ENCODE measurements around the gene SH2D3C.

SH2D3C gene

GRCh38 chr9:127715470-127716337, 62.8 kb downstream of the SH2D3C start, which contains the start of the genes PTRH1 and TTC16:
PTRH1 (minus strand) TSS chr9:127715663; CDS start chr9:127715639, 24 bp downstream.
TTC16 (plus strand) TSS chr9:127716079; CDS start chr9:127716146, 67 bp downstream.
- DNase-seq: peak; percentile 94

- DNase-seq: no peak
Measured at GRCh38 chr9:127714951-127715469, 63.5 kb downstream of the SH2D3C start.

GRCh38 chr9:127714020-127714750, 64.3 kb downstream of the SH2D3C start:
- DNase-seq: no peak

GRCh38 chr9:127712867-127713266, 65.6 kb downstream of the SH2D3C start:
- no peak for DNase-seq

- DNase-seq: no peak
Measured at GRCh38 chr9:127712371-127712770, 66.1 kb downstream of the SH2D3C start.

GRCh38 chr9:127711831-127712274, 66.6 kb downstream of the SH2D3C start:
- no peak for DNase-seq

GRCh38 chr9:127711226-127711701, 67.2 kb downstream of the SH2D3C start:
- no peak for DNase-seq

GRCh38 chr9:127710204-127710783, 68.2 kb downstream of the SH2D3C start:
- DNase-seq: no peak

GRCh38 chr9:127708952-127709587, 69.4 kb downstream of the SH2D3C start:
- no peak for DNase-seq

GRCh38 chr9:127707766-127708165, 70.7 kb downstream of the SH2D3C start:
- no peak for DNase-seq

GRCh38 chr9:127706836-127707241, 71.6 kb downstream of the SH2D3C start, which contains the start of gene CFAP157:
CFAP157 (plus strand) TSS chr9:127706988; CDS start chr9:127707032, 44 bp downstream.
- no peak for DNase-seq

- DNase-seq: no peak
Measured at GRCh38 chr9:127705577-127706379, 72.7 kb downstream of the SH2D3C start.

GRCh38 chr9:127703289-127703946, 75.0 kb downstream of the SH2D3C start:
- DNase-seq: no peak

GRCh38 chr9:127700594-127701255, 77.7 kb downstream of the SH2D3C start:
- DNase-seq: no peak

GRCh38 chr9:127700140-127700539, 78.3 kb downstream of the SH2D3C start:
- DNase-seq: no peak

- peak; percentile 95 for DNase-seq
Measured at GRCh38 chr9:127698985-127699670, 79.3 kb downstream of the SH2D3C start.

- no peak for DNase-seq
Measured at GRCh38 chr9:127698386-127698785, 80.1 kb downstream of the SH2D3C start.

- DNase-seq: no peak
Measured at GRCh38 chr9:127697575-127697974, 80.9 kb downstream of the SH2D3C start.

- peak; percentile 71 for DNase-seq
Measured at GRCh38 chr9:127694890-127695720, 83.4 kb downstream of the SH2D3C start.
